Adrenal gland (tissue), 5 donors: ENCODE data around the gene SLC6A11.

Experiments used
- CTCF ChIP-seq, 6 experiments: fragments of 450-650 bp in 4 of 6; fragments of 200-600 bp in 2 of 6; sonication (generic) in 1 of 6; IDR thresholded peaks; 1 replicate in 5 of 6; 2 replicates in 1 of 6; pipeline versions ENCODE4 v1.5.1 to v1.8.0; 2016 to 2021; ENCODE audit warnings: antibody characterized with exemption in 6 of 6, mild to moderate bottlenecking in 2 of 6, moderate library complexity in 1 of 6
- POLR2A ChIP-seq, 2 donors: fragments of 450-650 bp; IDR thresholded peaks; one replicate each; pipeline ENCODE4 v1.6.1; 2017; ENCODE audit warnings: antibody characterized with exemption in 2 of 2, mild to moderate bottlenecking in 2 of 2, moderate library complexity in 1 of 2
- donor health status: DM: no; HTN: no; CAD: no.

GRCh38 chr3:10907262-10907661, 91.2 kb downstream of the SLC6A11 start:
- TF ChIP-seq CTCF (IDR thresholded peaks at IDR 0.05), result no peak
- TF ChIP-seq POLR2A (IDR thresholded peaks at IDR 0.05), result no peak
